Karpas-422 (cell line): ENCODE measurements around the gene SBNO2. TPM values are rescaled to one million over a fixed set of nuclear protein-coding genes. Genes with fewer than 3 reads are reported as not detected.
A peak's percentile ranks its signal among the peaks of the same experiment; 100 is the strongest.

Experiments used
- DNase-seq: peaks from one replicate; pipeline ENCODE4 v3.0.0-alpha.2; 2015
- H2AFZ ChIP-seq: fragments of 200-600 bp; sonication (generic); 2 replicates; pipeline ENCODE4 v1.6.1; 2014; ENCODE audit warnings: antibody characterized with exemption, low read length, mixed read lengths
- H3K27ac ChIP-seq: fragments of 200-600 bp; sonication (generic); 2 replicates; pipeline ENCODE4 v1.5.1; 2014; ENCODE audit warnings: mild to moderate bottlenecking, low read length, moderate library complexity
- H3K27me3 ChIP-seq: fragments of 200-600 bp; sonication (generic); 2 replicates; pipeline ENCODE4 v1.6.1; 2014; ENCODE audit warnings: low read length, mixed read lengths
- H3K36me3 ChIP-seq: fragments of 200-600 bp; sonication (generic); 2 replicates; pipeline ENCODE4 v1.6.1; 2014; ENCODE audit warnings: low read length, mixed read lengths; ENCODE audit not compliant: insufficient read depth
- H3K4me1 ChIP-seq: fragments of 200-600 bp; sonication (generic); 2 replicates; pipeline ENCODE4 v1.6.1; 2014; ENCODE audit warnings: mild to moderate bottlenecking, low read length, mixed read lengths
- H3K4me2 ChIP-seq: fragments of 200-600 bp; sonication (generic); 2 replicates; pipeline ENCODE4 v1.6.1; 2014; ENCODE audit warnings: low read length, low read depth, mild to moderate bottlenecking; ENCODE audit not compliant: poor library complexity, severe bottlenecking
- H3K4me3 ChIP-seq: fragments of 200-600 bp; sonication (generic); 2 replicates; pipeline ENCODE4 v1.5.1; 2014; ENCODE audit warnings: mild to moderate bottlenecking, antibody characterized with exemption, low read length, mixed read lengths
- H3K79me2 ChIP-seq: fragments of 200-600 bp; sonication (generic); 2 replicates; pipeline ENCODE4 v1.6.1; 2014; ENCODE audit warnings: mild to moderate bottlenecking, low read length, mixed read lengths
- H3K9ac ChIP-seq: fragments of 200-600 bp; sonication (generic); 2 replicates; pipeline ENCODE4 v1.6.0; 2014; ENCODE audit warnings: low read length
- H3K9me2 ChIP-seq: fragments of 200-600 bp; sonication (generic), shearing (Covaris generic); replicated peaks from 2 replicates; pipeline ENCODE4 v1.6.0; 2014; ENCODE audit warnings: mild to moderate bottlenecking, low read length, moderate library complexity; ENCODE audit not compliant: insufficient read depth
- H3K9me3 ChIP-seq: fragments of 300-700, 200-600 bp; sonication (generic); 2 replicates; pipeline ENCODE4 v1.6.1; 2014; ENCODE audit warnings: low read length, mixed read lengths
- H4K20me1 ChIP-seq: fragments of 200-600 bp; sonication (generic); 2 replicates; pipeline ENCODE4 v1.6.1; 2014; ENCODE audit warnings: mild to moderate bottlenecking, antibody characterized with exemption, low read length, low read depth; ENCODE audit not compliant: insufficient read depth
- total RNA-seq: library from RNA; depleted of rRNA; stranded (reverse); fragments of >200 nt; shearing (Covaris generic); gene quantifications from 2 replicates; pipeline ENCODE4 v1.2.3, GENCODE V29; 2014; ENCODE audit warnings: low replicate concordance

The SBNO2 gene
- total RNA-seq, 1 experiment from 2014 or later: 7.9 TPM

GRCh38 chr19:1072371-1073015 is 101.6 kb downstream of the SBNO2 start:
- no peak for DNase-seq
- Histone ChIP-seq H3K9me2 (no peaks in the 10 kb centered on the region), H3K4me1 (peaks cover 54% of the 10 kb centered on the region), H2AFZ (no peak overlapping the region), H3K79me2 (peaks cover 12% of the 10 kb centered on the region; the same call in 1 of the 2 replicates), H4K20me1 (peaks cover 5% of the 10 kb centered on the region; the same call in 1 of the 2 replicates), H3K27me3 (no peaks in the 10 kb centered on the region), H3K36me3 (peaks cover 6% of the 10 kb centered on the region; the same call in 1 of the 2 replicates), H3K9ac (no peak overlapping the region), H3K27ac (no peak overlapping the region), H3K4me3 (no peak overlapping the region), H3K9me3 (no peaks in the 10 kb centered on the region), H3K4me2 (no peak overlapping the region)

DNA sequence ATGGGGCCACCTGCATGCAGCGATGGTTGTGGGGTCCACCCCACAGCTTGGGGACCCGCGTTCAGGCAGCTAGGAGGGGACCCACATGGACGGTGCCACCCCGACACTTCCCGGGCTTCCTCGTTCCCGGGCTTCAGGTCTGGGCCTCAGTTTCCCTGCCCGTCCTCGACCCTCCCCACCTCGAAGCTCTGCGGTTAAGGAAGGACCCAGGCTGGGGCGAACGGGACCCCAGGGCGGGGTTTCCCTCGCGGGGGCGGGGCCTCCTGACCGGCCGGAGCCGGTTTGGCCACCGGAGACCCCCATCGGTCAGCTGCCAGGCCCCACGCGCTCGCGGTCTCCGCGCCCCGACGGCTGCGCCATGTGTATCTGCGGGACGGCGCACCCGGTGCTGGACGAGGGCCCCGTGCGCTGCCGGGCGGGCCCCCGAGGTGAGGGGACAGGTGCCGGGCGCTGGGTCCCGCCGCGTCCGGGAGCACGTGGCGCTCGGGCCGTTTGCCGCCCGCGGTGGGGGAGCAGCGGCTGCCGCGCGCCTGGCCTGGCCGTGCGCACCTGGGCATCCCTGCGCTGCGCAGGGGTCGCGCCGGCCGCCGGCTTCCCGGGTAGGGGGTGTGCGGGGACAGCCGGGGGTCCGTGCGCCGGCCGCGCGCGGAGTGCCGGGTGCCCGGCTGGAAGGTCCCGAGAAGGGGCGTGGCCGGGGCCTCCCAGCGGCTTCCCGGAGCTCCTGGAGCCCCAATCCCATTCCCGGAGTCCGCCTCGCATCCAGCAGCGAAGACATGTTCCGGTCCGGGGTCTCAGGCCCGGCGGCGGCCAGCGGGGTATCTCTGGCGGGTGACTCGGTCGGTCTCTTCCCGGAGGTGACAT is 102.9 kb downstream of the SBNO2 start:
- H3K36me3 ChIP-seq: peaks cover 5% of the 10 kb centered on the region; the same call in 1 of the 2 replicates
- H3K4me3 ChIP-seq: no peak overlapping the region
- H3K79me2 ChIP-seq: peaks cover 12% of the 10 kb centered on the region; the same call in 1 of the 2 replicates
- peaks cover 51% of the 10 kb centered on the region for H3K4me1 ChIP-seq
- peaks cover 5% of the 10 kb centered on the region; the same call in 1 of the 2 replicates for H4K20me1 ChIP-seq
- no peak for DNase-seq
- no peaks in the 10 kb centered on the region for H3K9me2 ChIP-seq
- no peaks in the 10 kb centered on the region for H3K9me3 ChIP-seq
- H3K9ac ChIP-seq: no peak overlapping the region
- no peak overlapping the region for H3K27ac ChIP-seq
- H2AFZ ChIP-seq: no peak overlapping the region
- no peaks in the 10 kb centered on the region for H3K27me3 ChIP-seq
- H3K4me2 ChIP-seq: no peak overlapping the region

GRCh38 chr19:1070576-1070930 is 103.5 kb downstream of the SBNO2 start:
- H3K79me2 ChIP-seq: peaks cover 12% of the 10 kb centered on the region; the same call in 1 of the 2 replicates
- peaks cover 5% of the 10 kb centered on the region; the same call in 1 of the 2 replicates for H4K20me1 ChIP-seq
- H3K27ac ChIP-seq: no peak overlapping the region
- H3K27me3 ChIP-seq: no peaks in the 10 kb centered on the region
- no peaks in the 10 kb centered on the region for H3K9me2 ChIP-seq
- no peak for DNase-seq
- no peak overlapping the region for H3K4me3 ChIP-seq
- H3K9ac ChIP-seq: no peak overlapping the region
- no peaks in the 10 kb centered on the region; the same call in 1 of the 2 replicates for H3K36me3 ChIP-seq
- H3K9me3 ChIP-seq: no peaks in the 10 kb centered on the region
- peaks cover 52% of the 10 kb centered on the region for H3K4me1 ChIP-seq
- H2AFZ ChIP-seq: no peak overlapping the region
- no peak overlapping the region for H3K4me2 ChIP-seq

DNA sequence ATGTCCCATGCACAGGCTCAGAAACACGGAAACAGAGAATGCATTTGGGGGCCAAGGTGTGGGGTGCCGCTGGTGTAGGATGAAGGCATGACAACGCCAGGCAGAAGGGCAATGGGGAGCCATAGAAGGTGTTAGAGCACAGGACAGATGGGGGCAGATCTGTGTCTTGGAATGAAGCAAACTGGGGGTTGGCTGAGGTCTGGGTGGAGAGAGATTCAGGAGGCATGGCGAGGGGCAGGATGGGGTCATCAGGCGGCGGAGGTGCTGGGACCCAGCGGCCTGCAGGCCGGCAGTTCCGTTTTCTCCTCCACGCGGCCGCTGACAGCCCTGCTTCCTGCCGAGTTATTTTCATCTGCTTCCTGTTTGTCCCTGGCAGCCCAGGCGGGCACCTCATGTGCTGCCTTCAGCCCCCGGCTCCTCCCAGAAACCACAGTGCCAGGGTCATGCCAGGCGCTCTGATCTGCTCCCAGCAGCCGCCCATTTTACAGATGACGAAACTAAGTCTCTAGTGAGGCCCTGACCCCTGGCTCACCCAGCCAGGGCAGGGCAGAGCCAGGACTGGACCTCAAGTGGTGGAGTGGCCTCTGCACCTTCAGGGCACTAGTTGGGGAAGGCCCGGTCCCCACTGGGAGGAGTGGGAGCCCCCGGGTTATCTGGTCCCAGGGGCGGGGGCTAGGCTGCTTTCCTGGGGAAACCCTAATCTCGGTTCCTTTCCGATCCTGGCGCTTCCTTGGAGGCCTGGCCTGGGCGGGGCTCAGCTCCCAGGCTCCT is 104.9 kb downstream of the SBNO2 start:
- Histone ChIP-seq H3K4me2 (peak overlapping the region; percentile 96), H3K9me3 (no peaks in the 10 kb centered on the region), H3K27ac (peak overlapping the region; percentile 75), H3K79me2 (peaks cover 12% of the 10 kb centered on the region; the same call in 1 of the 2 replicates), H3K9ac (peak overlapping the region; percentile 79), H3K9me2 (no peaks in the 10 kb centered on the region), H3K4me1 (peaks cover 55% of the 10 kb centered on the region), H3K36me3 (no peaks in the 10 kb centered on the region), H3K27me3 (no peaks in the 10 kb centered on the region), H2AFZ (no peak overlapping the region), H4K20me1 (peaks cover 5% of the 10 kb centered on the region; the same call in 1 of the 2 replicates), H3K4me3 (peak overlapping the region; percentile 76)
- peak; percentile 80 for DNase-seq

DNA sequence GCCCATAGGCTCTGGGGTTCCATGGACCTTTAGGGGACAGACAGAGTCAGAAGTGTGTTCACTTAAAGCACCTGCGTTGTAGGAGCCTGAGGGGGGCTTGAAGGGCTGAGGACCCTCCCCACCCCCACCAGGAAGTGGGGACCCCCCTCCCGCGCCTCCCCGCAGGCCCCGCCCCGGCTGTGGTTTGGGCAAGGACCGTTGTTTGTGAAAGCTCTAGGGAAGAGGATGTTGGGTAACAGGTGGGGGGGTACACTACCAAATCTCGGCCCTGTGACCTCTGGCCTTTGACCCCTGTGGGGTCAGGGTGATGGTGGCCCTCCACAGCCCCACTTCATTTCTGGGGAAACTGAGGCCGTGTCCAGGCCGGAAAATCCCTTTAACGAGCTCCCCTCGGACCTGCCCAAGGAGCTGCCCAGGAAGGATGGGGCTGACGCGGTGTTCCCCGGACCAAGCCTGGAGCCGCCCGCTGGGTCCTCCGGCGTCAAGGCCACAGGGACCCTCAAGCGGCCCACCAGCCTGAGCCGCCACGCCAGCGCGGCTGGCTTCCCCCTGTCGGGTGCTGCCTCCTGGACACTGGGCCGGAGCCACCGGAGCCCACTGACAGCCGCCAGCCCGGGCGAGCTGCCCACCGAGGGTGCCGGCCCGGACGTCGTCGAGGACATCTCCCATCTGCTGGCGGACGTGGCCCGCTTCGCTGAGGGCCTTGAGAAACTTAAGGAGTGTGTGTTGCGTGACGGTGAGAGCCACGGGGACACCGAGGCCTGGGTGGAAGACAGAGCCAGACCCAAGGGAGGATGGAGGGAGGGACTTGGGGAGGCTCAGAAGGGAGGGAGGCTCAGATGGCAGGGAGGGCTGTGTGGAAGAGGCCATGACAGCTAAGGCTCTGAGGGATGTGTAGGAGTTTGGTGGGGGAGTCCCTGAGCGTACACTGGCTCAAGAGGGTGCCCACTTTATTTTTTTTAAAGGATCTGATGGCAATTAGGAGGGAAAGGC is 105.8 kb downstream of the SBNO2 start:
- Histone ChIP-seq H3K27ac (peak overlapping the region; percentile 75), H3K4me2 (peak overlapping the region; percentile 96), H3K9ac (peak overlapping the region; percentile 79), H3K4me3 (peak overlapping the region; percentile 76), H3K9me3 (no peaks in the 10 kb centered on the region), H3K9me2 (no peaks in the 10 kb centered on the region), H2AFZ (no peak overlapping the region), H3K4me1 (peaks cover 49% of the 10 kb centered on the region), H4K20me1 (peaks cover 5% of the 10 kb centered on the region; the same call in 1 of the 2 replicates), H3K79me2 (peaks cover 12% of the 10 kb centered on the region; the same call in 1 of the 2 replicates), H3K27me3 (no peaks in the 10 kb centered on the region), H3K36me3 (no peaks in the 10 kb centered on the region)
- DNase-seq: peak; percentile 69

DNA sequence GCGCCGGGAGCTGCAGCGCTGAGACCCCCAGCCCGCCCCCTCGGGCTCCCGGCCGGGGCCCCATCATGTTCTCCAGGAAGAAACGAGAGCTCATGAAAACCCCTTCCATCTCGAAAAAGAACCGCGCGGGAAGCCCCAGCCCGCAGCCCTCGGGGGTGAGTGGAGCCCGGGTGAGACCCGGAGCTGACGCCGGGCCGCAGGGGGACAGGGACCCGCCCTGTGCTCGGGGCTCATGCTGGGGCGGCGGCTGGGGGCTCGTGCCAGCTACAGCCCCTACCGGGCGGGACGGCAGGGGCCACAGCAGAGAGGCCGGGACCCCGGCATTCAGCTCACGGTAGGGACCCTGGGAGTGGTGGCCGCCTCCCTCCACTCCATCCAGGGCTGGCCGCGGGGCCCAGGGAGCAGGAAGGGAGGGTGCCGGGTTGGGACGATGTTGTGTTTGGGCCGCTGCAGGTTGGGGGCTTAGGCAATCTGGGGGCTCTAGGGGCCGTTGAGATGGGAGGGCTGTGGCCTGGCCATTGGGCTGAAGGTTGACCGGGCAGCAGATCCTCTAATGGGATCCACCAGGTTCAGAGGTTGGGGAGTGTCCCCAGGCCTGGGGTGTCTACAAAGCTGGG is 106.6 kb downstream of the SBNO2 start:
- Histone ChIP-seq H3K79me2 (peaks cover 12% of the 10 kb centered on the region; the same call in 1 of the 2 replicates), H3K36me3 (no peaks in the 10 kb centered on the region), H4K20me1 (peaks cover 2% of the 10 kb centered on the region; the same call in 1 of the 2 replicates), H3K4me2 (peak overlapping the region; percentile 96), H3K9ac (peak overlapping the region; percentile 79), H3K9me3 (no peaks in the 10 kb centered on the region), H2AFZ (peak overlapping the region; percentile 18; the same call in 1 of the 2 replicates), H3K27ac (peak overlapping the region; percentile 75), H3K27me3 (no peaks in the 10 kb centered on the region), H3K4me1 (peaks cover 49% of the 10 kb centered on the region), H3K9me2 (no peaks in the 10 kb centered on the region), H3K4me3 (peak overlapping the region; percentile 76)
- DNase-seq: peak; percentile 60
